GM12874 (cell line): ENCODE results near the gene TANC1.

ENCODE experiments used
- TF ChIP-seq, protein P1 (sequence below): IDR thresholded peaks from 2 replicates; pipeline ENCODE4 v1.5.1; 2011; ENCODE audit warnings: low read depth, mild to moderate bottlenecking, control low read depth, low read length, moderate library complexity; ENCODE audit not compliant: insufficient read depth

Gene TANC1

DNA sequence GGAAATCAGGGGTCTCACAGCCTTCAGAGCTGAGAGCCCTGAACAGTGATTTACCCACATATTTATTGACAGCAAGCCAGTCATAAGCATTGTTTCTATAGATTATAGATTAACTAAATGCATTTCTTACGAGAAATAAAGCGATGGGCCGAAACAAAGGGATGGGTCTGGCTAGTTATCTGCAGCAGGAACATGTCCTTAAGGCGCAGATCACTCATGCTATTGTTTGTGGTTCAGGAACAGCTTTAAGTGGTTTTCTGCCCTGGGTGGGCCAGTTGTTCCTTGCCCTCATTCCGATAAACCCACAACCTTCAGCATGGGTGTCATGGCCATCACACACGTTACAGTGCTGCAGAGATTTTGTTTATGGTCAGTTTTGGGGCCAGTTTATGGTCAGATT is 36.4 kb downstream of the TANC1 start:
- TF ChIP-seq, protein P1, sequence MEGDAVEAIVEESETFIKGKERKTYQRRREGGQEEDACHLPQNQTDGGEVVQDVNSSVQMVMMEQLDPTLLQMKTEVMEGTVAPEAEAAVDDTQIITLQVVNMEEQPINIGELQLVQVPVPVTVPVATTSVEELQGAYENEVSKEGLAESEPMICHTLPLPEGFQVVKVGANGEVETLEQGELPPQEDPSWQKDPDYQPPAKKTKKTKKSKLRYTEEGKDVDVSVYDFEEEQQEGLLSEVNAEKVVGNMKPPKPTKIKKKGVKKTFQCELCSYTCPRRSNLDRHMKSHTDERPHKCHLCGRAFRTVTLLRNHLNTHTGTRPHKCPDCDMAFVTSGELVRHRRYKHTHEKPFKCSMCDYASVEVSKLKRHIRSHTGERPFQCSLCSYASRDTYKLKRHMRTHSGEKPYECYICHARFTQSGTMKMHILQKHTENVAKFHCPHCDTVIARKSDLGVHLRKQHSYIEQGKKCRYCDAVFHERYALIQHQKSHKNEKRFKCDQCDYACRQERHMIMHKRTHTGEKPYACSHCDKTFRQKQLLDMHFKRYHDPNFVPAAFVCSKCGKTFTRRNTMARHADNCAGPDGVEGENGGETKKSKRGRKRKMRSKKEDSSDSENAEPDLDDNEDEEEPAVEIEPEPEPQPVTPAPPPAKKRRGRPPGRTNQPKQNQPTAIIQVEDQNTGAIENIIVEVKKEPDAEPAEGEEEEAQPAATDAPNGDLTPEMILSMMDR, result no peak

DNA sequence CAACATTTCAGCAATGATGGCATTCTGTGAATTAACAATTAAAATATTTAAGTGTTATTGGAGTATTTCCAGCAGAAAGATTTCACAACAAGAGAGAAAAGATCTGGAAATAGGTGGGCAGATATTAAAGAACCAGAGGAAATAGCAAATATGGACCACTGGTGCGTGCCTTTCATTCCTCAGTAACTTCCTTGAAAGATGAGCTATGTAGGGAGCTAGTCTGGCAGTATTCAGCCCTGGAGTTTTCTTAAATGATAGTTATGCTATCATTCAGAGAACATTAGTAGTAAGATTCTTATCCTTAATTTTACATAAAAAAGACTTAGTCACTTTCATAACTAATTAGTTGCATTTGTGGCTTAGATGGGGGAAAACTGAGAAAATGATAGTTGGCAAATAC is 41.5 kb downstream of the TANC1 start:
- TF ChIP-seq, protein P1, result no peak

DNA sequence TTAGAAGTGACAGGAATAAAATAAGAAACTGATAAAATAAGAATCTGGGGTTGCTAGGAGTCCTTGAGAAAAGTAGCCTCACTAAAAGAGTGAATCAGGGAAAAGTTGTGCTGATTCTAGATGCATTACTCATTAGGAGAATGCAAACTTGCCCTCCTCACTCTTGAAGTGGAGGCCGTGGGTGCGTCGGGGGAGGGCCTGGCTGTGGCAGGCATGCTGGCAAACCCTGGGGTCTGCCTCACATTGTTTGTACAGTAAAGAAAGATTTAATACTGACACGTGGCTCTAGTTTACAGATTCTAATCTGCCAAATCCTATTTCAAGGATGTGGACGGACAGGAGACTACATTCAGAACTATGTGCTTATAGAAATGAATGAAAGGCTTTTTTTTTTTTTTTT is 41.9 kb downstream of the TANC1 start:
- TF ChIP-seq, protein P1, result no peak

DNA sequence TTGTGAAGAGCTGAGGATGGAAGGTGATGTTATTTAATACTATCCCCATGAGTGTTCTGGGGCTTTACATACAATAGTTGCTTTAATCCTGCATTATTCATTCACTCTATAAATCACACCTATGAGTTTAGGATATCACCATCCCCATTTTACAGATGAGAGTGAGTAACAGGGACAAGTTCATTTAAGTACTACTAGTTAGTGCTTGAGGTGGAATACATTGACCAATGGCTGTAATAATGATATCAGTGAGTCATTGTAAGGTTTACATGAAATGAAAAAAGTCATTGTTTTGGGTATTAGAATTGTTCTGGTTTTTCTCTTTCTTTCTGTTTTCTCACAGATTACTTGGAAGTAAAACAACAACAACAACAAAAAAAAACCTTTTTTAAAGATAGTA is 42.5 kb downstream of the TANC1 start:
- TF ChIP-seq, protein P1, result no peak

DNA sequence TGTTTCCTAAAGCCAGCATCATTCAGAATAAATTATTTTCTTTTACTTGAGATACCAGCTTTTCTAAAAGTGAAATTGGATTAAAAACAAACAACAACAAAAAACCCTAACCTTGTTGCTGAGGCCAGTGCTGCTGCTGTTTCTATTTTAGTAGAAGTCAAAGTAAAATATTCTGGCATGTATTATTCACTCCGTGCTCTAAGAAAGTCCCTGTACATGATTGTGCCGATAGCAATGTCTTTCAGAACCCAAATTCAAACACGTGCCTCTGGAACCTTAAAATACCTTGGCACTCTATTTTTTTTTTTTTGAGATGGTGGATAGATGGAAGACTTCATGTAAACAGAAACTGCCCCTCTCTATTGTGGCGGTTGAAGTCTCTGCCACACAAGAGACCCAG is 43.7 kb downstream of the TANC1 start:
- TF ChIP-seq, protein P1, result no peak

DNA sequence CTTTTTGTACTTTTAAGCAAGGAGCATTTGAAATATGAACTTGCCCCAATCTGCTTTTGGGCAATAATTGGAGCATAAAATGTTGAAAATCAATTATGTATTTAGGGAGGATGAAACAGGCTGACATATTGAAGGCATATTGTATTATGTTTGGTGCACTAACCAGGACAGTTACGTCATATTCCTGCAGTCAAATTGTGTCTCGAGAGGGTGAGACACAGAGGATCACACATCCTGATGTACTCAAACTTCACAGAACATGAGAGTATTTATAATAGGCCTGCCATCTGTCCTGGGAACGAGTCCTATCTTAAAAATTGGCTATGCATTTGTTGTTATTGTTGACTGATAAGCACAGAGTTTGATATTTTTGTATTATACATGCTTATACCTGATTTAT is 44.7 kb downstream of the TANC1 start:
- TF ChIP-seq, protein P1, result no peak

DNA sequence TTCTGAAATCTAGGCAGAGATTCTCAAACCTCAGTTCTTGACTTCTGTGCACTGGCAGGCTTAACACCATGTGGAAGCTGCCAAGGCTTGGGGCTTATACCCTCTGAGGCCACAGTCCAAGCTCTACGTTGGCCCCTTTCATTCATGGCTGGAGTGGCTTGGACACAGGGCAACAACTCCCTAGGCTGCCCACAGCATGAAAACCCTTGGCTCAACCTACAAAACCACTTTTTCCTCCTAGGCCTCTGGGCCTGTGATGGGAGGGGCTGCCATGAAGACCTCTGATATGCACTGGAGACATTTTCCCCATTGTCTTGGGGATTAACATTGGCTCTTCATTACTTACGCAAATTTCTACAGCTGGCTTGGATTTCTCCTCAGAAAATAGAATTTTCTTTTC is 46.7 kb downstream of the TANC1 start:
- TF ChIP-seq, protein P1, result no peak

DNA sequence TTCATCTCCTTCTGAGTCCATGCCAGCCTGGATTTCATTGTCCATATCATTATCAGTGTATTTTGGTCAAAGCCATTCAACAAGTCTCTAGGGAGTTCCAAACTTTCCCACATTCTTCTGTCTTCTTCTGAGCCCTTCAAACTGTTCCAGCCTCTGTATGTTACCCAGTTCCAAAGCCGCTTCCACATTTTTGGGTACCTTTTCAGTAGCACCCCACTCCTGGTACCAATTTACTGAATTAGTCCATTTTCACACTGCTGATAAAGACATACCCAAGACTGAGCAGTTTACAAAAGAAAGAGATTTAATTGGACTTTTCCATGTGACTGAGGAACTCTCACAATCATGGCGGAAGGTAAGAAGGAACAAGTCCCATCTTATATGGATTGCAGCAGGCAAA is 47.4 kb downstream of the TANC1 start:
- TF ChIP-seq, protein P1, result no peak
